ENCODE measurements around the gene CARD10.
A peak's percentile ranks its signal among the peaks of the same experiment; 100 is the strongest.

The CARD10 gene

DNA sequence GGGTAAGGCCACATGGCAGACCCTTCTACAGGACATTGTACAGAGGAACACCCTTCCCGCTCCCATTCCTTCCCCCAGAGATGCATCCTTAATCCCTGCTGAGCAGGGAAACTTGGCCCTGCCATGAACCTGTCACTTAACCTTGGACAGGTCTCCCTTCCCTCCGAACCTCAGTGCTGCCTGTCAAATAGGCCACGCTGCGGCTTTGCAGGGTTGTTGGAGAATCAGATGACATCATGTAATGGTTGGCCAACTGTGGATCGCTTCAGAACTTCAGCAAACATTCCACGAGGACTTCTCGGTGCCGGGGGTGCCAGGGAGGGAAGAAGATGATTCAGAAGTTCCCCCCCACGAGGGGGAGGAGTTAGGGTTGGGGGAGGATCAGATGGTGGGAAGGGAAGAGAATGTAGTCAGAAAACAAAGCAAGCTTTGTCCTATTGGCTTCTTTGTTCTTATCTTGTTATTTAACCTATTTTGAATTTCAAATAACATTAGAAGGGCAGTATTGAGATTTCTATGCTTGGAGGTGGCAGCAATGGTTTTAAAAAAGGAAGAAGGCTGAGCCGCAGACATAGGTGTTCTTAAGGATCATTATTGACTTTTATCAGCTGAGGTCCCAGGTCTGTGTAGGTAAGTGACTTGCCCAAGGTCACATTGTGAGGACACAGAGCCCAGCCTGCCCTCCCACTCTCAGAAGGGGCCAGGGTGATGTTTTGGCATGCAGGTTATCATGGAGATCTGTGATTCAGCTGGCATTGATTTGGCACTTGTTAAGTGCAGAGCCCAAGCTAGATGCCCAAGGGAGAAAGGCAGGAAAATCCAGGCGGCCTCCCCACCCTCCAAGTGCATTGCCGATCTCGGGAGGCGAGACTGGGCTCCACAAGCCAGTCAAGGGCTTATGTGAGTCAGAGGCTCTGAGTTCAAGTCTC is 44.2 kb upstream of the CARD10 start:
- Histone ChIP-seq H4K20me1 (ENCODE audit: insufficient read depth, low read length) (no peaks in the 10 kb centered on the region), H3K79me2 (ENCODE audit: low read length) (no peaks in the 10 kb centered on the region), H3K4me1 (ENCODE audit: low read length) (peaks cover 9% of the 10 kb centered on the region), H3K27ac (ENCODE audit: low read length) (no peak overlapping the region), H3K4me3 (ENCODE audit: low read length) (no peak overlapping the region), H3K4me2 (ENCODE audit: low read length) (no peak overlapping the region), H2AFZ (ENCODE audit: low read depth, low read length) (no peak overlapping the region), H3K9ac (ENCODE audit: low read length) (no peak overlapping the region), H3K9me3 (ENCODE audit: insufficient read depth, low read length) (no peaks in the 10 kb centered on the region), H3K27me3 (ENCODE audit: low read depth, low read length) (peaks cover 11% of the 10 kb centered on the region), H3K36me3 (replicated peaks; ENCODE audit: low read depth, low read length) (no peaks in the 10 kb centered on the region)
- TF ChIP-seq EZH2phosphoT487 (IDR thresholded peaks at IDR 0.05; ENCODE audit: low read depth), result no peak
- TF ChIP-seq, protein P1, sequence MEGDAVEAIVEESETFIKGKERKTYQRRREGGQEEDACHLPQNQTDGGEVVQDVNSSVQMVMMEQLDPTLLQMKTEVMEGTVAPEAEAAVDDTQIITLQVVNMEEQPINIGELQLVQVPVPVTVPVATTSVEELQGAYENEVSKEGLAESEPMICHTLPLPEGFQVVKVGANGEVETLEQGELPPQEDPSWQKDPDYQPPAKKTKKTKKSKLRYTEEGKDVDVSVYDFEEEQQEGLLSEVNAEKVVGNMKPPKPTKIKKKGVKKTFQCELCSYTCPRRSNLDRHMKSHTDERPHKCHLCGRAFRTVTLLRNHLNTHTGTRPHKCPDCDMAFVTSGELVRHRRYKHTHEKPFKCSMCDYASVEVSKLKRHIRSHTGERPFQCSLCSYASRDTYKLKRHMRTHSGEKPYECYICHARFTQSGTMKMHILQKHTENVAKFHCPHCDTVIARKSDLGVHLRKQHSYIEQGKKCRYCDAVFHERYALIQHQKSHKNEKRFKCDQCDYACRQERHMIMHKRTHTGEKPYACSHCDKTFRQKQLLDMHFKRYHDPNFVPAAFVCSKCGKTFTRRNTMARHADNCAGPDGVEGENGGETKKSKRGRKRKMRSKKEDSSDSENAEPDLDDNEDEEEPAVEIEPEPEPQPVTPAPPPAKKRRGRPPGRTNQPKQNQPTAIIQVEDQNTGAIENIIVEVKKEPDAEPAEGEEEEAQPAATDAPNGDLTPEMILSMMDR (IDR thresholded peaks at IDR 0.05; ENCODE audit: low read depth, low read length), result no peak

DNA sequence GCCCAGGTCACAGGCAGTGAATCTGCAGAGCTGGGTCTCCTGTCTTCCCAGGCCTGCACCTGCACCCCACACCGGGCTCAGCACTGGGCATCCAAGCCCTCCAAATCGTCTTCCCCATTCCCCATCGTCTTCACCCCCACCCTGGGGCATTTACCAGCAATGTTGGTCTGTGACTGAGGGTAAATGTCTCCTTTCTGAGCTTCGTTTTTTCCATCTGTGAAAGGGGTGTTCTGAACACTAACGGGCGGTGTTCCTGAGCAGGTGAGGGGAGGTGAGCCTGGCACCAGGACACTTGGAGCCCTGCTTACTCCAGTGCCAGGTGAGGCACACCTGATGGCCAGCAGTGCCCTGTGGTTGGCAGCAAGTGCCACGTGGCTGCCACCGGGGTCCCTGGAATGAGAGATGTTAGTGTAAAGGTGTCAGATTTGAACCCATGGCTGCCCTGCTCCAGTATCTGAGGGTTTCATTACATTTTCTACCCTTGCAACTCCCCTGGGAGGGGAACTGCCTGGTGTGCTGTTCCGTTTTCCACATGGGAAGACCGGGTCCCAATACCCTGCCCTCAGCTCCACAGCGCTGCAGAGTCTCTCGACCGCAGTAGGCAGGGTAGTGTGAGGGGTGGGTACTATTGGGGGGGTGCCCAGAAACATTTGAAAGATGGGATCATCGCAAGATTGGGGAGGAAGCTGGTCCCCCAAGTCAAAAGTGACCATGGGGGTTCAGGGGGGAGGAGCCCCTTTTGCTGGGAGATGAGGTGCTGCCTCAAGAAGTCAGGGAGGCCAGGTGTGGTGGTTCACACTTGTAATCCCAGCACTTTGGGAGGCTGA is 43.0 kb upstream of the CARD10 start:
- Histone ChIP-seq H3K79me2 (ENCODE audit: low read length) (no peaks in the 10 kb centered on the region), H3K27ac (ENCODE audit: low read length) (no peak overlapping the region), H3K9ac (ENCODE audit: low read length) (no peak overlapping the region), H4K20me1 (ENCODE audit: insufficient read depth, low read length) (no peaks in the 10 kb centered on the region), H3K27me3 (ENCODE audit: low read depth, low read length) (peaks cover 15% of the 10 kb centered on the region), H3K9me3 (ENCODE audit: insufficient read depth, low read length) (no peaks in the 10 kb centered on the region), H3K4me1 (ENCODE audit: low read length) (peaks cover 5% of the 10 kb centered on the region), H2AFZ (ENCODE audit: low read depth, low read length) (peak overlapping the region; percentile 23; the same call in 1 of the 2 replicates), H3K36me3 (replicated peaks; ENCODE audit: low read depth, low read length) (no peaks in the 10 kb centered on the region), H3K4me3 (ENCODE audit: low read length) (no peak overlapping the region), H3K4me2 (ENCODE audit: low read length) (no peak overlapping the region)
- no peak for TF ChIP-seq EZH2phosphoT487 (IDR thresholded peaks at IDR 0.05; ENCODE audit: low read depth)
- TF ChIP-seq, protein P1 (IDR thresholded peaks at IDR 0.05; ENCODE audit: low read depth, low read length), result no peak

DNA sequence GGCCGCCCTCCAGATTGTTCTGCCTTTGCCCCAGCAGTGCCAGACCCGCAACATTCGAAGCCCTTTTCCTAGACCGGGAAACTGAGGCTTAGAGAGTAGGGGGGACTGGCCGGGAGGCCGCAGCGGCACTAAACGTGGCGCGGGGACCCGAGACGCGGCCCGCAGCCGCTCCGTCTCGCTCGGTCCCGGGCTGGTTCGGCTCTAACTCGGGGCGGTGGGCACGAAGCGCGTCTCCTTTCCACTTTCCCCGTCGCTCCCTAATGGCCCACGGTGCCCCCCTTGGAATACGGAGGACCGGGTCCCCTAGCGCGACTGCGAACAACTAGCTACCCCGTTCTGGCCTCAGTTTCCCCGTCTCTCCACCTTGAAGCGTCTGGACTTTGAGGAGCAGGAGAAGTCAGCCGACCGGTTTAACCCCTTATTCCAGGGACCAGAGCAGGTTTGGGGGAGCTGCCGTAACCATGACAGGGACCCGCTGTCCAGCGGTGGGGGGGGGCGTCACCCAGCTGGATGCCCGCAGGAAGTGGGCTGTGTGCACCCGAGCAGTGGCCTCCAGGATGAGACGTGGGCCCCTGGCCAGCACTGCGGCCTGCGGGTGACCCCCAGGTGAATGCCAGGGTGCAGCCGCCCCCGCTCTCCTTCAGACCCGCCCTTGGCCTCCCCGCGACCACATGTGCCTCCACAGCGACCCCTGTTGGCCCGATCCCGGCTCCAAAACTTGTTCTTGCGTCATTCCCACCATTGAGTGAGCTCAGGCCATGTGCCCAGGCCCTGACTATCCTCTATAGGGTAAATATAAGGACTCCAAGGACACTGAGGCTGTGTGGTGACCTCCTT is 42.2 kb upstream of the CARD10 start:
- Histone ChIP-seq H3K27ac (ENCODE audit: low read length) (no peak overlapping the region), H3K36me3 (replicated peaks; ENCODE audit: low read depth, low read length) (no peaks in the 10 kb centered on the region), H3K4me3 (ENCODE audit: low read length) (no peak overlapping the region), H3K9ac (ENCODE audit: low read length) (no peak overlapping the region), H3K27me3 (ENCODE audit: low read depth, low read length) (peaks cover 23% of the 10 kb centered on the region), H3K9me3 (ENCODE audit: insufficient read depth, low read length) (no peaks in the 10 kb centered on the region), H3K4me1 (ENCODE audit: low read length) (no peaks in the 10 kb centered on the region), H3K4me2 (ENCODE audit: low read length) (no peak overlapping the region), H4K20me1 (ENCODE audit: insufficient read depth, low read length) (no peaks in the 10 kb centered on the region), H3K79me2 (ENCODE audit: low read length) (no peaks in the 10 kb centered on the region), H2AFZ (ENCODE audit: low read depth, low read length) (peak overlapping the region; percentile 23; the same call in 1 of the 2 replicates)
- TF ChIP-seq EZH2phosphoT487 (IDR thresholded peaks at IDR 0.05; ENCODE audit: low read depth), result no peak
- TF ChIP-seq, protein P1 (IDR thresholded peaks at IDR 0.05; ENCODE audit: low read depth, low read length), result peak; percentile 64
